MG63 (cell line): ENCODE results near the gene AFF1. TPM values are rescaled to one million over a fixed set of nuclear protein-coding genes. Genes with fewer than 3 reads are reported as not detected.
A peak's percentile ranks its signal among the peaks of the same experiment; 100 is the strongest.

ENCODE experiments used
- DNase-seq: peaks from one replicate; pipeline ENCODE4 v3.0.0-alpha.2; 2020
- H3K27me3 ChIP-seq: fragments of 250-450 bp; sonication (Bioruptor Pico); 2 replicates; pipeline ENCODE4 v1.5.1; 2020; ENCODE audit warnings: mild to moderate bottlenecking, moderate library complexity
- H3K36me3 ChIP-seq: fragments of 250-450 bp; sonication (Bioruptor Pico); 2 replicates; pipeline ENCODE4 v1.5.1; 2020; ENCODE audit warnings: mild to moderate bottlenecking, moderate library complexity
- H3K4me3 ChIP-seq: fragments of 250-450 bp; sonication (Bioruptor Pico); 2 replicates; pipeline ENCODE4 v1.5.1; 2020; ENCODE audit warnings: mild to moderate bottlenecking, moderate library complexity
- H3K9me3 ChIP-seq: fragments of 250-450 bp; sonication (Bioruptor Pico); 2 replicates; pipeline ENCODE4 v1.5.1; 2020; ENCODE audit warnings: mild to moderate bottlenecking, moderate library complexity
- total RNA-seq: library from RNA; depleted of rRNA; stranded (reverse); fragments of >200 nt; shearing (Covaris generic); gene quantifications from 2 replicates; pipeline ENCODE4 v1.2.3, GENCODE V29; 2014; ENCODE audit warnings: low replicate concordance

Gene AFF1
- total RNA-seq, 1 experiment from 2014 or later: 1.1 TPM

DNA sequence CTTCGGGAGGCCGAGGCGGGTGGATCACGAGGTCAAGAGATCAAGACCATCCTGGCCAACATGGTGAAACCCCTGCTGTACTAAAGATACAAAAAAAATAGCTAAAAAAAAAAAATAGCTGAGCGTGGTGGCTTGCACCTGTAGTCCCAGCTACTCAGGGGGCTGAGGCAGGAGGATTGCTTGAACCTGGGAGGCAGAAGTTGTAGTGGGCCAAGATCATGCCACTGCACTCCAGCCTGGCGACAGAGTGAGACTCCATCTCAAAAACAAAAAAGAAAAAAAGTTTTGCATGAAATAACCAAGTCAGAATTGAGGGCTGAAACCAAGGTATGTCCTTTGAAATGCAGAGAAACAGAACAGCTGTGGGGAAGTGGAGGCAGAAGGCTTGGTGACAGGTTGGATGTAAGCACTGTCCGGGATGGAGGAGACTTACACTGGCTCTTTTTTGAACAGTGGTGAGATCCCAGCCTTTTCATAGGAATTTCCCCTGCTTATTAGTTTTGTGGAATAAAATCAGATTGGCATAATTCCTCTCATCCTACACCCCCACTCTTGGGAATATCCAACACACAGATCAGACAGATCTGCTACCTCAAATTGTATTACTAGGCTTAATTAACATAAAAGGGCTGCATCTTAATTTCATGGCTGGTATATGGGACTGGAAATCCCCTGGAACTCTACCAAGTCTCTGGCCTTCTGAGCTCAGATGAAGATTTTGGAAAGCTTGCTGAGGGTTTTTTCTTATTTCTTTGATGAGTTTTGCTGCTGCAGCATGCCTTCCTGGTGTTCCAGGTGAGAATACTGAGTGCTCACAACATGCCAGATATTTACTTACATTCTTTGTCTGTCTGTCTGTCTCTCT, 23.8 kb upstream of the AFF1 start:
- Histone ChIP-seq H3K9me3 (no peaks in the 10 kb centered on the region), H3K36me3 (no peaks in the 10 kb centered on the region), H3K27me3 (no peaks in the 10 kb centered on the region), H3K4me3 (no peak overlapping the region)
- no peak for DNase-seq

DNA sequence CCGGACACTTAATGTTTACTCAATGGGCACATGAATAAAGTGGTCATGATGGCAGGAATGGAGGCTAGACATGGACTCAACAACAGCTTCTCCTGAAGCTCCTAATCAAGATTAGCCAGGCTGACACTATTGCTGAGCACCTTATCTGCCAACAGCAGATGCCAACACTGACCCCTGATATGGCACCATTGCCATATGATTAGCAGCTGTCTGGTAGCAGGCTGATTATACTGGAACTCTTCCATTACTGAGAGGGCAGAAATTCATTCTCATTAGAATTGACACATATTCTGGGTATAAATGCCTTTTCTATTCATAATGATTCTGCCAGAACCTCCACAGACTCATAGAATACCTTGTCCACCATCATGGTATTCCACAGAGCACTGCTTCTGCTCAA, 18.4 kb upstream of the AFF1 start:
- H3K9me3 ChIP-seq: no peaks in the 10 kb centered on the region
- no peak overlapping the region for H3K4me3 ChIP-seq
- no peak for DNase-seq
- H3K36me3 ChIP-seq: no peaks in the 10 kb centered on the region
- no peaks in the 10 kb centered on the region for H3K27me3 ChIP-seq

DNA sequence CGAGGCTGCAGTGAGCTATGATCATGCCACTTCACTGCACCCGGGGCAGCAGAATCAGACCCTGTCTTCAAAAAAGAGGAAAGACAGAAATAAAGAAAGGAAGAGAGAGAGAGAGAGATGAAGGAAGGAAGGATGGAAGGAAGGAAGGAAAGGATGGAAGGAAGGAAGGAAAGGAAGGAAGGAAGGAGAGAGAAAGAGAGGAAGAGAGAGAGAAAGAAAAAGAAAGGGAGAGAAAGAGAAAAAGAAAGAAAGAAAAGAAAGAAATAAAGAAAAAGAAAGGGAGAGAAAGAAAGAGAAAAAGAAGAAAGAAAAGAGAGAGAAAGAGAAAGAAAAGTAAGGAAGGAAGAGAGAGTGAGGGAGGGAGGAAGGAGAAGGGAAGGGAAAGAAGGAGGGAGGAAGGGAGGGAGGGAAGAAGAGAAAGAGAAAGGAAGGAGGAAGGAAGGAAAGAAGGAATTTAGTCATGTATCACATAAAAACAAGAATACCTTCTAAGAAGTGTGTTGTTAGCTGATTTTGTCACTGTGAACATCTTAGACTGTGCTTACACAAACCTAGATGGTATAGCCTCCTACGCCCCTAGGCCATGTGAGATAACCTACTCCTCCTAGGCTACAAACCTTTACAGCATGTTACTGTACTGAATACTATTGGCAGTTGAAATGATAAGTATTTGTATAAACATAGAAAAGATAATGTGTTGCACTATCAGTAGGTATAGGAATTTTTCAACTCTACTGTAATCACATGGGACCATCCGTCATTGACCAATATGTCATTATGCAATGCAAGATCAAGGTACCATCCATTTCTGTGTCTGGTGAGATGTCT, 17.4 kb upstream of the AFF1 start:
- Histone ChIP-seq H3K27me3 (no peaks in the 10 kb centered on the region), H3K4me3 (no peak overlapping the region), H3K9me3 (no peaks in the 10 kb centered on the region), H3K36me3 (no peaks in the 10 kb centered on the region)
- DNase-seq: no peak

DNA sequence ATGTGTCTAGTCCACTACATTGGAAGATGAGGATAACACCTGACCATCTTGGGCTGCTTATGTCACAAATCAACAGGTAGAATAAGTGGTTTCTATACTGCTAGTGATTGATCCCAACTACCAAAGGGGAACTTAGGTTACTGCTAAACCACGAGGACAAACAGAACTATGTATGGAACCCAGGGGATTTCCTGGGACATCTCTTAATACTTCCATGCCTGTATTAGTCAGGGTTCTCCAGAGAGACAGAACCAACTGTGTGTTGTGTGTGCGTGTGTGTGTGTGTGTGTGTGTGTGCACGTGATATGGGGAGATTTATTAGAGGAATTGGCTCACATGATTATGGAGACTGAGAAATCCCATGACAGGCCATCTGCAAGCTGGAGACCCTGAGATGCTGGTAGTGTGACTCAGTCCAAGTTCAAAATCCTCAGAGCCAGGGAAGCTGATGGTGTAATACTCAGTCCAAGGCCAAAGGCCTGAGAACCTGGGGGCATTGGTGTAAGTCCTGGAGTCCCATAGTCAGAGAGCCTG, 16.2 kb upstream of the AFF1 start:
- DNase-seq: no peak
- no peaks in the 10 kb centered on the region for H3K36me3 ChIP-seq
- no peaks in the 10 kb centered on the region for H3K9me3 ChIP-seq
- no peak overlapping the region for H3K4me3 ChIP-seq
- H3K27me3 ChIP-seq: no peaks in the 10 kb centered on the region

DNA sequence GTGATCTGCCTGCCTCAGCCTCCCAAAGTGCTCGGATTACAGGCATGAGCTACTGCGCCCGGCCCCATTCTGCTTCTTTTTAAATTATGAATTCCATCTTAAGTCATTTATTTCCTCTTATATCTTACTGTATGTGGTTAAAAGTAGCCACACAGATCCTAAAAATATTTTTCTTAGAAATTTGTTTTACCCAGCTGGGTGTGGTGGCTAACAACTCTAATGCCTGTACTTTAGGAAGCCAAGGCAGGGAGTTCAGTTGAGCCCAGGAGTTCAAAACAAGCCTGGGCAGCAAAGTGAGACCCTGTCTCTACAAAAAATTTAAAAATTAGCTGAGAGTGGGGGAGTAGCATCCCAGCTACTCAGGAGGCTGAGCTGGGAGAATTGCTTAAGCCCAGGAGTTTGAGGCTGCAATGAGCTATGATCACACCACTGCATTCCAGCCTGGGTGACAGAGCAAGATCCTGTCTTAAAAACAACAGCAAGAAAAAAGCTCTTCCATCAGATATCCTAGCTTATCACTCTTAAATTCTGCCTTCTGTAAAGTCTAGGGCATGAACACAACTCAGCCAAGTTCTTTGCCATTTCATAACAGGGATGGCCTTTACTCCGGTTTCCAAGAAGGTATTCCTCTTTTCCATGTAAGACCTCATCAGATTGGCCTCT, 15.1 kb upstream of the AFF1 start:
- no peak overlapping the region for H3K4me3 ChIP-seq
- no peaks in the 10 kb centered on the region for H3K36me3 ChIP-seq
- no peaks in the 10 kb centered on the region for H3K9me3 ChIP-seq
- DNase-seq: no peak
- no peaks in the 10 kb centered on the region for H3K27me3 ChIP-seq

DNA sequence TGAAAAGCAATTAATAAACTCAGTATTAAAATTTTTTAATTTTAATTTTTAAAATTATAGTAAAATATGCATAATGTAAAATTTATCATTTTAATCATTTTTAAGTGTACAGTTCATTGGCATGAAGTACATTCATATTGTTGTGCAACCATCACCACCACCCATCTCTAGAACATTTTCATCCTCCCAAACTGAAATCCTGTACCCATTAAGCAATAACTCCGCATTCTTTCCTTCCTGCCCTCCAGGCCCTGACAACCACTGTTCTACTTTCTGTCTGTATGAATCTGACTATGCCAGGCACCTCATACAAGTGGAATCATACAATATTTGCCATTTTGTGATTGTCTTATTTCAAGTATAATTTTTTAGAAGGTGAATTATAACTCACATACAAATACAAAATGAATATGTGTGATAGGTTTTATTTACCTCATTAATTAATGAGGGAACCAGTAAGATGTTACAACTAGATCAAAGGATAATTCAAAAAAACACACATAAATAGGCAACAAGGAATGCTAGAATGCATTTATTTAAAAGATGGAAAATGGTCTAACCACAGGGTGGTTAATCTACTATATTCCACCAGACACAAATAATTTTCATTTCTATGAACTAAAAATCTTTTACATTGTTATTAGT, 13.1 kb upstream of the AFF1 start:
- no peaks in the 10 kb centered on the region for H3K9me3 ChIP-seq
- H3K27me3 ChIP-seq: no peaks in the 10 kb centered on the region
- no peaks in the 10 kb centered on the region for H3K36me3 ChIP-seq
- DNase-seq: no peak
- no peak overlapping the region for H3K4me3 ChIP-seq

DNA sequence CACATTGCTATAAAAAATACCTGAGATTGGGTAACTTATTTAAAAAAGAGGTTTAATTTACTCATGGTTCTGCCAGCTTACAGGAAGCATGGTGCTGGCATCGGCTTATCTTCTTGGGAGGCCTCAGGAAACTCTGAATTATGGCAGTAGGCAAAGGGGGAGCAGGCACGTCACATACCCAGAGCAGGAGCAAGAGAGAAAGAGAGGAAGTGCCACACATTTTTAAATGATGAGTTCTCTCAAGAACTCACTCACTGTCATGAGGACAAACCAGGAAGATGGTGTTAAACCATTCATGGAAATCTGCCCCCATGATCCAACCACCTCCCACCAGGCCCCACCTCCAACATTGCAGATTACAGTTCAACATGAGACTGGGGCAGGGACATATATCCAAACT, 10.0 kb upstream of the AFF1 start:
- Histone ChIP-seq H3K4me3 (no peak overlapping the region), H3K9me3 (no peaks in the 10 kb centered on the region), H3K27me3 (no peaks in the 10 kb centered on the region), H3K36me3 (no peaks in the 10 kb centered on the region)
- peak; percentile 53 for DNase-seq

DNA sequence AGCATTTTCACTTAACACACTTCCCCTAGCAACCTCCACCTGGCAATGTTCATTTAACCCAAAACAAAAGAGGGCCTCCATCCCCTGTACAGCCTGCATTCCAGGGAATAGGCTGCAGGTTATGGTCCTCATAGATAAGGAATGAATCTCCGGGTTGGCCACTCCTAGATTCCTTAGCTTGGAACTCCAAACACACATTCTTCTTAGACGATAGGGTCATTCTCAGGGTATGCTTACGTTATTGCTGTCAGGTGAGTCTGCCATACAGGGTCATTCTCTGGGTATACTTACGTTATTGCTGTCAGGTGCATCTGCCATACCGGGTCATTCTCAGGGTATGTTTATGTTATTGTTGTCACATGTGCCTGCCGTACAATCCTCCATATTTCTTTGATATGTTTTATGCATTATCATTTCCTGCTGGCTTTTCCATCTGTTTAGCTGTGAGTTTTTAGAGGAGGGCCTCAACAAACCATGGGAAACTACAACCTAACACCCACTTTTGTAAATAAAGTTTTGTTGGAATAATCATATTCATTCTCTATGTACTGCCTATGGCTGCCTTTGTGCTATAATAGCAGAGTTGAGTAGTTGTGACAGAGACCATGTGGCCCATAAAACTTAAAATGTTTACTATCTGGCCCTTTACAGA, 8.2 kb upstream of the AFF1 start:
- Histone ChIP-seq H3K9me3 (no peaks in the 10 kb centered on the region), H3K4me3 (no peak overlapping the region), H3K27me3 (no peaks in the 10 kb centered on the region), H3K36me3 (no peaks in the 10 kb centered on the region)
- DNase-seq: no peak

DNA sequence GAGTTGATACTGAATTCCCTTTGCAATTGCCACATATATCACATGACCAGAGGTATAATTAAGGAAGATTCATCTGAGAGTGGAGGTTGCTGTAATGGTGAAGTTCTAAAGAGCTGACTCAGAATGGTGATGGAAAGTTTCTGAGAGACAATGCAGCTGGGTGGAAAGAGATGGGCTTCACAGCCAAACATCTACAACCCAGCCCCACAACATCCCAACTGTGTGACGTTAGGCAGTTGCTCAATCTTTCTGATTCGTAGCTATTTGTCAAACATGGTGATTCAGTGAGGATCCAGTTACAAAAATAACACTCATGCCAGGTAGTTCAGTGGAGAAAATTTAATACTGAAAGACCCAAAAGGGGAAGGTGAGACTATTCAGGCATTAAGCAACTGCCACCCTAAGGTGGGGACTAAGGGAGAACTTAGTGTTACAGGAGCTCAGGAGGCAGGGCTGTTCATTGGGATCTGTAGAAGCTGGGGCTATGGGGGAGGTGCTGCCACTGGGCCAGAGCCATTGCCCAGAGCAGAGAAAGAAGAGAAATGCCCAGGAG, 6.9 kb upstream of the AFF1 start:
- no peak overlapping the region for H3K4me3 ChIP-seq
- H3K36me3 ChIP-seq: no peaks in the 10 kb centered on the region
- H3K27me3 ChIP-seq: no peaks in the 10 kb centered on the region
- no peaks in the 10 kb centered on the region for H3K9me3 ChIP-seq
- peak; percentile 62 for DNase-seq

DNA sequence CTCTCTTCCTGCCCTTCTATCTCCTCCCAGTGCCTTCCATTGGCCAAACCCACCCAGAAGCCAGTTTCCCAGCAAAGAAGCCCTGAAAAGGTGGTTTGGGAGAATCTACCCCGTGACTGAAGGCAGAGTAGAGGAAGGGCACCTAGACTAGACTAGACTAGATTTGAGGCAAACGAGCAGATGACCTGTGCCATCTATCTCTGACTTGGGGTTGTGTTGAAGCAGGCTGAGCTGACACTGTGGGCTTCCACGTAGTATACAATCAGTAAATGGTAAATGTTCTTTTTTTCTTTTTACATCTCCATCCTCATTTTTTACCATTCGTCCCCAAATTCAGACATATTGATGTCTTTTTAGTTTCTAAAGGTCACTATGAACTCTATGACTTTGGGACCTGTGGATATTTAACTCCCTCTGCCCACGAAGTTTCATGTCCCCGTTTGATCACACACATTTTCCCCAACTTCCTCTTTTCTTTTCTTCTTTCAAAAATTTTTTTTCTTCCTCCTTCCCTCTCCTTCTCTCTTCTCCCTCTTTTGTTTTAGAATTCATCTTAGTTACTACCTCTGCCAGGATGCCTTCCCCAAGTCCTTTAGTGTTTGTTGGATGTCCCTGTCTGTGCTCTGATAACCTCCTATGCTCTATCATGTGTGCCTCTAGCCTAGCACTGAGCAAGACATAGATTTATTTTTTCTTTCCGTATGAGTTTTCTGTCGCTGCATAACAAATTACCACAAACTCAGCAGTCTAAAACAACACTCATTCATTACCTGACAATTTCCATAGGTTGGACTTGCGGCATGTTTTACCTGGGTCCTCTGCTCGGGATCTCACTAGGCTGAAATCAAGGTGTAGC, 6.2 kb upstream of the AFF1 start:
- H3K36me3 ChIP-seq: no peaks in the 10 kb centered on the region
- no peaks in the 10 kb centered on the region for H3K27me3 ChIP-seq
- DNase-seq: no peak
- no peaks in the 10 kb centered on the region for H3K9me3 ChIP-seq
- no peak overlapping the region for H3K4me3 ChIP-seq

DNA sequence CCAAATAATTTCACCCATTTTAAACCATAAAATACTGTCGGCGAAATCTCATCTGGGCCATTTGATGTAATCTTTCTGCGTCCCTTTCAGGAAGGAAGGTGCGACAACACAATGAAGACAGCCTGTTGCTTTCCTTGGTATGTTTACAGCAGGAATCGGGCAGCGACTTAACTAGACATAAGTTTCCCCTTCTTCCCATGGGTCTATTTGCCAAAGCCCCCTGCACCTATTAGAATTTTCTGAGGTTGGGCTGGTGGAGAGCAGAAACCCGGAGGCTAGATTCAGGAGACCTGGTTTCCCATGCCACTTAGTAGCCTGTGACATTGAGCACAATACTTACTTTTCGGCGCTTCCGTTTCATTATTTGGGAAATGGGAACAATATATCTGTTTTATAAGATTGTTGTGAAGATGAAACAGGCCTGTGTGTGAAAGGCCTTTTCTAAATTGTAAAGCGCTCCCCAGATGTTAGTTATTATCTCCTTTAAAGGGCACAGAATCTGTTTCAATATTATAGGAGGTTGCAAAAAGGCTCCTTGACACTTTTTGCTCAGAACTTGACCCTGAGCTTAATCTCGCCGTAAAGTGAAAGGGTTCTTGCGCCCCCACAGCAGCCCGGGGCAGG, 552 bp upstream of the AFF1 start:
- Histone ChIP-seq H3K4me3 (peak overlapping the region; percentile 68), H3K36me3 (no peaks in the 10 kb centered on the region), H3K9me3 (no peaks in the 10 kb centered on the region), H3K27me3 (no peaks in the 10 kb centered on the region)
- DNase-seq: no peak

DNA sequence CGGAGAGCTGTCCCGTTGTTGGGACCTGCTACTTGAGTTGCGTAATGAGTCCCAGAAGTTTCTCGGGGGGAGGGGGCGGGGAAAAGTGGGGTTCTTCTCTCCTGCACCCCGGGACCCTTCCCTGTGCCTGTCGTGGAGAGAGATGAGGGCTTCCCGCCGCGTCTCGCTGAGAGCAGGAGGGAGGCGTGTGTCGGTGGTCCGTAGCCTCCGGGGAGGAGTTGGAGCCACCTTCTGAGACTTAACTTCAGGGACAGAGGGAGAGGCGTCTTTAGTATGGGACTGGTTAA, 698 bp downstream of the AFF1 start:
- H3K4me3 ChIP-seq: peak overlapping the region; percentile 68
- no peaks in the 10 kb centered on the region for H3K36me3 ChIP-seq
- H3K9me3 ChIP-seq: no peaks in the 10 kb centered on the region

DNA sequence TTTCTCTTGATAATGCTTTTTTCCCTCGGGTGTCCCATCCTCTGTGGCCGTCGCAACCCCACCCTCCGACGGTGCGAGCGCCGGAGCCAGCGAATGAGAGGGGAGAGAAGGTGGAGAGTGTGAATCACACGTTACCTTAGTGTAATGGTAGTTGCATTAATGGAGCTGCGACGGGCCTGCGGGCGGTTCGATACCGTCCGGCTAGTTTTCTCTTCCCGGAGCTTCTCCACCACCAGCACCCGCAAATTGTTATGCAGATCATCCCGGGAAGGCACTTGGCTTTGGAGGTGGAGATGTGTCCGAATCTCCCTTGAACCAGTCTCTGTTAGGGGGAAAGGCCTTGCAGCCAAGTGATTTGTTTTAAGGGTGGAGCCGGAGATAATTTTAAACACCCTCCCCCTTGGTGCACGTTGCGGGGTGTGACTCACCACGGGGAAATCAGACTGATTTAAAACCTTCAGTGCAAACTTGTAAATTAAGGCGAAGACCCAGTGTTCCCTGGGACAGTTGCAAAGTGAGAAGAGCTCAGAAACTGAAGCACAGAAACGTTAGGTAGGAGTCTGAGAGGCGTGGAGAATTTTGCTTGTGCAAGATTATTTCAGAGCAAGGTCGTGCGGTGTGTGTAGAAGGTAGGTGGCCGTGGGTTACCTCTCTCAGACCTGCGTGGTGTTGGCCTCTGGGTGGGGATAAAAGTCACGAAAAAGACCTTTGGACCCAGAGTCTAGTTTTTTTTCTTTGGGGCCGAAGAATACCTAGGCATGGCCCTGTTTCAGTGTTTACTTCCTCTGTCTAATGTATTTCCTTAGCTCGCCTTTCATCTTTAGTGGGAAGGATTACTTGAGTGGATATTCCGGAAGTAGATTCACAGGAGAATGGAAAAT, 1.3 kb downstream of the AFF1 start:
- DNase-seq: no peak
- no peaks in the 10 kb centered on the region for H3K36me3 ChIP-seq
- peak overlapping the region; percentile 68 for H3K4me3 ChIP-seq
- H3K9me3 ChIP-seq: no peaks in the 10 kb centered on the region
- H3K27me3 ChIP-seq: no peaks in the 10 kb centered on the region

More for the DNA sequence above, 698 bp downstream of the AFF1 start:
- DNase-seq: no peak
- H3K27me3 ChIP-seq: no peaks in the 10 kb centered on the region
